PC-3 (cell line): Measurements from ENCODE around the gene MSL1. TPM values are rescaled to one million over a fixed set of nuclear protein-coding genes. Genes with fewer than 3 reads are reported as not detected.

Experiments used
- ATAC-seq: fragments of 200-7000 bp; cut with Tn5 transposase; 2 replicates; pipeline ENCODE4 v1.9.1; 2020; ENCODE audit warnings: mild to moderate bottlenecking, moderate library complexity
- BruUV-seq: library from RNA; stranded (reverse); fragments of 400-500 nt; replicated peaks from 2 replicates; lab custom pipeline; 2021; lab: Mats Ljungman, UMichigan
- CTCF ChIA-PET: fragments of 300-600 bp; sonication (Branson Sonifier 250); formaldehyde crosslinking; loops from one replicate; lab custom pipeline; 2022; ENCODE audit warnings: antibody characterized with exemption; lab: Charles Lee
- POLR2A ChIA-PET: fragments of 300-600 bp; sonication (Branson Sonifier 250); formaldehyde crosslinking; loops from one replicate; lab custom pipeline; 2022; ENCODE audit warnings: antibody characterized with exemption; ENCODE audit not compliant: unreplicated experiment; lab: Charles Lee
- DNase-seq: peaks from one replicate; pipeline ENCODE4 v3.0.0-alpha.2; 2015
- H2AFZ ChIP-seq: fragments of 300-600 bp; sonication (generic); 2 replicates; pipeline ENCODE4 v1.6.0; 2016; ENCODE audit warnings: antibody characterized with exemption, low read length
- H3F3A ChIP-seq: fragments of 300-600 bp; sonication (generic); one replicate; pipeline ENCODE4 v1.6.0; 2017; ENCODE audit warnings: antibody characterized with exemption, low read length, control low read depth, mild to moderate bottlenecking; ENCODE audit not compliant: unreplicated experiment
- H3K27ac ChIP-seq: fragments of 300-600 bp; sonication (generic); 2 replicates; pipeline ENCODE4 v1.5.1; 2016; ENCODE audit warnings: mild to moderate bottlenecking, low read length
- H3K27me3 ChIP-seq: fragments of 300-600 bp; sonication (generic); 2 replicates; pipeline ENCODE4 v1.6.1; 2016; ENCODE audit warnings: low read length, mixed read lengths
- H3K36me3 ChIP-seq: fragments of 300-600 bp; sonication (generic); 2 replicates; pipeline ENCODE4 v1.6.1; 2016; ENCODE audit warnings: low read depth, mixed run types, low read length, mixed read lengths
- H3K4me1 ChIP-seq: fragments of 300-600 bp; sonication (generic); 2 replicates; pipeline ENCODE4 v1.5.1; 2016; ENCODE audit warnings: low read length; ENCODE audit not compliant: insufficient read depth
- H3K4me2 ChIP-seq: fragments of 300-600 bp; sonication (generic); 2 replicates; pipeline ENCODE4 v1.6.0; 2016; ENCODE audit warnings: low read length
- H3K4me3 ChIP-seq: fragments of 300-600 bp; sonication (generic); 2 replicates; pipeline ENCODE4 v1.5.1; 2016; ENCODE audit warnings: mild to moderate bottlenecking, low read length, mixed read lengths
- H3K79me2 ChIP-seq: fragments of 300-600 bp; sonication (generic); 2 replicates; pipeline ENCODE4 v1.6.1; 2017; ENCODE audit warnings: low read length, mixed read lengths
- H3K9ac ChIP-seq: fragments of 300-600 bp; sonication (generic); 2 replicates; pipeline ENCODE4 v1.6.0; 2016; ENCODE audit warnings: mild to moderate bottlenecking, low read length
- H3K9me2 ChIP-seq: fragments of 300-600 bp; sonication (generic); replicated peaks from 2 replicates; pipeline ENCODE4 v1.6.1; 2016; ENCODE audit warnings: mixed run types, low read length, mixed read lengths
- H3K9me3 ChIP-seq: fragments of 300-600 bp; sonication (generic); 2 replicates; pipeline ENCODE4 v1.6.1; 2016; ENCODE audit warnings: low read length, mixed read lengths
- H4K20me1 ChIP-seq: fragments of 300-600 bp; sonication (generic); 2 replicates; pipeline ENCODE4 v1.6.1; 2016; ENCODE audit warnings: low read length, mixed read lengths
- EZH2 ChIP-seq: fragments of 300-600 bp; sonication (generic); IDR thresholded peaks from one replicate; pipeline ENCODE4 v1.6.1; 2017; ENCODE audit warnings: antibody characterized with exemption, mild to moderate bottlenecking, low read length; ENCODE audit not compliant: unreplicated experiment
- EZH2phosphoT487 ChIP-seq: fragments of 300-600 bp; sonication (generic); IDR thresholded peaks from 2 replicates; pipeline ENCODE4 v1.6.1; 2018; ENCODE audit warnings: mild to moderate bottlenecking, antibody characterized with exemption, low read length, borderline replicate concordance
- intact Hi-C: fragments of 100-400 bp; cut with micrococcal nuclease; formaldehyde crosslinking; loops from 2 replicates; pipeline ENCODE4 v1.9.0; 2023
- total RNA-seq: library from RNA; depleted of rRNA; stranded (reverse); fragments of >200 nt; gene quantifications from 2 replicates; pipeline ENCODE4 v1.2.3, GENCODE V29; 2014
- TF ChIP-seq, protein P1 (sequence below): fragments of 300-600 bp; sonication (generic); conservative IDR thresholded peaks from 2 replicates; pipeline ENCODE4 v1.5.1; 2017; ENCODE audit warnings: antibody characterized with exemption, low read depth, mild to moderate bottlenecking, low read length

Gene MSL1
- total RNA-seq, 1 experiment from 2014 or later = 22.2 TPM

- ATAC-seq (no peak), DNase-seq (no peak)
- peak overlapping the region; percentile 25; the same call in 1 of the 2 replicates for H3K27ac ChIP-seq
- no peak overlapping the region for H3K4me3 ChIP-seq
- no peaks in the 10 kb centered on the region for H3K36me3 ChIP-seq
- peak overlapping the region; percentile 86; the same call in 1 of the 2 replicates for H3K4me2 ChIP-seq
- peaks cover 4% of the 10 kb centered on the region for H3F3A ChIP-seq
- no peaks in the 10 kb centered on the region for H3K9me2 ChIP-seq
- TF ChIP-seq EZH2phosphoT487 (no peak), EZH2 (no peak)
- TF ChIP-seq, protein P1, sequence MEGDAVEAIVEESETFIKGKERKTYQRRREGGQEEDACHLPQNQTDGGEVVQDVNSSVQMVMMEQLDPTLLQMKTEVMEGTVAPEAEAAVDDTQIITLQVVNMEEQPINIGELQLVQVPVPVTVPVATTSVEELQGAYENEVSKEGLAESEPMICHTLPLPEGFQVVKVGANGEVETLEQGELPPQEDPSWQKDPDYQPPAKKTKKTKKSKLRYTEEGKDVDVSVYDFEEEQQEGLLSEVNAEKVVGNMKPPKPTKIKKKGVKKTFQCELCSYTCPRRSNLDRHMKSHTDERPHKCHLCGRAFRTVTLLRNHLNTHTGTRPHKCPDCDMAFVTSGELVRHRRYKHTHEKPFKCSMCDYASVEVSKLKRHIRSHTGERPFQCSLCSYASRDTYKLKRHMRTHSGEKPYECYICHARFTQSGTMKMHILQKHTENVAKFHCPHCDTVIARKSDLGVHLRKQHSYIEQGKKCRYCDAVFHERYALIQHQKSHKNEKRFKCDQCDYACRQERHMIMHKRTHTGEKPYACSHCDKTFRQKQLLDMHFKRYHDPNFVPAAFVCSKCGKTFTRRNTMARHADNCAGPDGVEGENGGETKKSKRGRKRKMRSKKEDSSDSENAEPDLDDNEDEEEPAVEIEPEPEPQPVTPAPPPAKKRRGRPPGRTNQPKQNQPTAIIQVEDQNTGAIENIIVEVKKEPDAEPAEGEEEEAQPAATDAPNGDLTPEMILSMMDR = no peak
- intact Hi-C loops = loop anchor here (1.0 to 5.0 kb wide), 5 partner anchors 12 to 180 kb away; partner anchors contain the start of gene NR1D1
- peak overlapping the region; percentile 11; the same call in 1 of the 2 replicates for H2AFZ ChIP-seq
- no peaks in the 10 kb centered on the region for H3K79me2 ChIP-seq
- H3K4me1 ChIP-seq = peaks cover 55% of the 10 kb centered on the region
- no peaks in the 10 kb centered on the region for H3K27me3 ChIP-seq
- ChIA-PET CTCF (interaction anchor here (0.5 to 2.3 kb wide), 10 partner anchors 9 to 86 kb away, joined by 3 to 26 read pairs (median 5); partner anchors contain the start of genes CASC3 and MSL1), POLR2A (interaction anchor here (0.5 to 2.0 kb wide), 6 partner anchors 10 to 89 kb away, joined by 3 to 16 read pairs (median 8); partner anchors contain the start of genes MSL1 and NR1D1)
- no peaks in the 10 kb centered on the region for H3K9me3 ChIP-seq
- no peaks in the 10 kb centered on the region for H4K20me1 ChIP-seq
- 0 out of 2 replicates have a peak overlapping the region, but pooled peaks have one; percentile 16 for H3K9ac ChIP-seq
- BruUV-seq = no TSS peak
Measured at GRCh38 chr17:40112718-40113109, 9.1 kb upstream of the MSL1 start.

GRCh38 chr17:40113110-40113906 is 8.5 kb upstream of the MSL1 start:
- CTCF ChIA-PET = interaction anchor here (0.5 to 2.3 kb wide), 12 partner anchors 9 to 87 kb away, joined by 3 to 26 read pairs (median 4); partner anchors contain the start of genes CASC3 and MSL1
- ATAC-seq (peak; percentile 65), DNase-seq (peak; percentile 94)
- TF ChIP-seq EZH2phosphoT487 (no peak), EZH2 (no peak)
- TF ChIP-seq, protein P1 = peak; percentile 84
- Histone ChIP-seq H3K4me2 (peak overlapping the region; percentile 86), H3K27me3 (no peaks in the 10 kb centered on the region), H3K9ac (peak overlapping the region; percentile 95), H3K27ac (peak overlapping the region; percentile 98), H4K20me1 (no peaks in the 10 kb centered on the region), H3F3A (peaks cover 4% of the 10 kb centered on the region), H3K36me3 (no peaks in the 10 kb centered on the region), H3K79me2 (no peaks in the 10 kb centered on the region), H3K9me3 (no peaks in the 10 kb centered on the region), H2AFZ (peak overlapping the region; percentile 76), H3K4me1 (peaks cover 51% of the 10 kb centered on the region), H3K4me3 (peak overlapping the region; percentile 60), H3K9me2 (no peaks in the 10 kb centered on the region)
- intact Hi-C loops = loop anchor here (1.0 to 5.0 kb wide), 5 partner anchors 11 to 179 kb away; partner anchors contain the start of gene NR1D1
- POLR2A ChIA-PET = interaction anchor here (0.5 to 2.0 kb wide), 8 partner anchors 9 to 235 kb away, joined by 3 to 16 read pairs (median 4); partner anchors contain the start of genes MSL1 and NR1D1
- TSS peak; percentile 93 for BruUV-seq
